Adrenal gland (tissue), 5 donors: ENCODE results near the gene GNPTG.

Experiments
- POLR2A ChIP-seq, 2 donors: fragments of 450-650 bp; IDR thresholded peaks; one replicate each; pipeline ENCODE4 v1.6.1; 2017; ENCODE audit warnings: antibody characterized with exemption in 2 of 2, mild to moderate bottlenecking in 2 of 2, moderate library complexity in 1 of 2
- TF ChIP-seq, protein P1 (sequence below), 6 experiments: fragments of 450-650 bp in 4 of 6; fragments of 200-600 bp in 2 of 6; sonication (generic) in 1 of 6; IDR thresholded peaks; 1 replicate in 5 of 6; 2 replicates in 1 of 6; pipeline versions ENCODE4 v1.5.1 to v1.8.0; 2016 to 2021; ENCODE audit warnings: antibody characterized with exemption in 6 of 6, mild to moderate bottlenecking in 2 of 6, moderate library complexity in 1 of 6
- donor health status: DM: no; HTN: no; CAD: no.

DNA sequence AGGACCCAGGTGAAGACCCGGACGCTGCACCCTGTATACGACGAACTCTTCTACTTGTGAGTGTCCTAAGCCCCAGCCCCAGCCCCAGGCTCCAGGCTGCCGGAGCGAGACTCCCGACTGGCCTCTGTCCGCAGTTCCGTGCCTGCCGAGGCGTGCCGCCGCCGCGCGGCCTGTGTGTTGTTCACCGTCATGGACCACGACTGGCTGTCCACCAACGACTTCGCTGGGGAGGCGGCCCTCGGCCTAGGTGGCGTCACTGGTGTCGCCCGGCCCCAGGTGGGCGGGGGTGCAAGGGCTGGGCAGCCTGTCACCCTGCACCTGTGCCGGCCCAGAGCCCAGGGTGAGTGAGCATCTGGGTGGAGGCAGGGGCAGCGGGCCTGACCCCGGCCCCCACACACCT, 3.8 kb upstream of the GNPTG start:
- TF ChIP-seq, protein P1, sequence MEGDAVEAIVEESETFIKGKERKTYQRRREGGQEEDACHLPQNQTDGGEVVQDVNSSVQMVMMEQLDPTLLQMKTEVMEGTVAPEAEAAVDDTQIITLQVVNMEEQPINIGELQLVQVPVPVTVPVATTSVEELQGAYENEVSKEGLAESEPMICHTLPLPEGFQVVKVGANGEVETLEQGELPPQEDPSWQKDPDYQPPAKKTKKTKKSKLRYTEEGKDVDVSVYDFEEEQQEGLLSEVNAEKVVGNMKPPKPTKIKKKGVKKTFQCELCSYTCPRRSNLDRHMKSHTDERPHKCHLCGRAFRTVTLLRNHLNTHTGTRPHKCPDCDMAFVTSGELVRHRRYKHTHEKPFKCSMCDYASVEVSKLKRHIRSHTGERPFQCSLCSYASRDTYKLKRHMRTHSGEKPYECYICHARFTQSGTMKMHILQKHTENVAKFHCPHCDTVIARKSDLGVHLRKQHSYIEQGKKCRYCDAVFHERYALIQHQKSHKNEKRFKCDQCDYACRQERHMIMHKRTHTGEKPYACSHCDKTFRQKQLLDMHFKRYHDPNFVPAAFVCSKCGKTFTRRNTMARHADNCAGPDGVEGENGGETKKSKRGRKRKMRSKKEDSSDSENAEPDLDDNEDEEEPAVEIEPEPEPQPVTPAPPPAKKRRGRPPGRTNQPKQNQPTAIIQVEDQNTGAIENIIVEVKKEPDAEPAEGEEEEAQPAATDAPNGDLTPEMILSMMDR (IDR thresholded peaks at IDR 0.05) = no peak
- no peak for TF ChIP-seq POLR2A (IDR thresholded peaks at IDR 0.05)
